Endothelial cell of umbilical vein (primary cell): ENCODE measurements around the gene PLD1. TPM values are rescaled to one million over a fixed set of nuclear protein-coding genes. Genes with fewer than 3 reads are reported as not detected.

Experiments used
- BruUV-seq: library from RNA; stranded (reverse); fragments of 400-500 nt; replicated peaks from 2 replicates; lab custom pipeline; 2021; lab: Mats Ljungman, UMichigan
- CTCF ChIA-PET: fragments of 300-600, 350-600 bp; sonication (Branson Sonifier 250); formaldehyde crosslinking; loops from one replicate; lab custom pipeline; 2021; ENCODE audit warnings: antibody characterized with exemption, inconsistent platforms; lab: Charles Lee
- POLR2A ChIA-PET: fragments of 300-600, 350-600 bp; sonication (Branson Sonifier 250); formaldehyde crosslinking; loops from one replicate; lab custom pipeline; 2021; ENCODE audit warnings: antibody characterized with exemption, inconsistent platforms; lab: Charles Lee
- DNase-seq: peaks from one replicate; pipeline ENCODE4 v3.0.0-alpha.2; 2011; ENCODE audit warnings: low read depth, low spot score
- FAIRE-seq: peaks from 2 replicates; lab custom pipeline; 2011; peaks lifted over from hg19 to GRCh38; lab: Jason Lieb, UNC
- H2AFZ ChIP-seq: 2 replicates; pipeline ENCODE4 v1.6.0; 2012; ENCODE audit warnings: low read depth, low read length, control low read depth, inconsistent platforms
- H3K27ac ChIP-seq: 2 replicates; pipeline ENCODE4 v1.5.1; 2011; ENCODE audit warnings: low read depth, mild to moderate bottlenecking, control low read depth, low read length, moderate library complexity; ENCODE audit not compliant: insufficient read depth
- H3K27me3 ChIP-seq, 2 experiments: 2 replicates each; pipeline versions ENCODE4 v1.6.0 to v1.6.1; 2011; ENCODE audit warnings: low read length in 2 of 2, mixed read lengths in 1 of 2; ENCODE audit not compliant: control insufficient read depth in 2 of 2, insufficient read depth in 2 of 2
- H3K36me3 ChIP-seq, 2 experiments: 2 replicates in 1 of 2; 3 replicates in 1 of 2; pipeline ENCODE4 v1.5.1; 2011; ENCODE audit warnings: low read length in 2 of 2, mild to moderate bottlenecking in 1 of 2, moderate library complexity in 1 of 2; ENCODE audit not compliant: control insufficient read depth in 2 of 2, insufficient read depth in 2 of 2; ENCODE audit errors: extremely low read depth in 1 of 2
- H3K4me1 ChIP-seq: 3 replicates; pipeline ENCODE4 v1.5.1; 2011; ENCODE audit warnings: mild to moderate bottlenecking, low read length; ENCODE audit not compliant: control insufficient read depth, insufficient read depth; ENCODE audit errors: extremely low read depth
- H3K4me2 ChIP-seq: 2 replicates; pipeline ENCODE4 v1.6.1; 2011; ENCODE audit warnings: low read length, control low read depth, mixed read lengths; ENCODE audit not compliant: insufficient read depth
- H3K4me3 ChIP-seq, 3 experiments: fragments of 200-600 bp in 1 of 3; sonication (generic), shearing (Covaris generic) in 1 of 3; replicated peaks in 1 of 3; 2 replicates each; pipeline ENCODE4 v1.5.1; 2011 to 2016; ENCODE audit warnings: control low read depth in 3 of 3, low read length in 3 of 3, mild to moderate bottlenecking in 2 of 3, inconsistent platforms in 1 of 3, low read depth in 1 of 3, moderate library complexity in 1 of 3; ENCODE audit not compliant: insufficient read depth in 1 of 3
- H3K79me2 ChIP-seq: 2 replicates; pipeline ENCODE4 v1.6.0; 2012; ENCODE audit warnings: low read length, inconsistent platforms; ENCODE audit not compliant: control insufficient read depth, insufficient read depth
- H3K9ac ChIP-seq: replicated peaks from 2 replicates; pipeline ENCODE3; 2011; ENCODE audit warnings: low read length, control low read depth; ENCODE audit not compliant: insufficient read depth; ENCODE audit errors: extremely low read depth
- H3K9me1 ChIP-seq: replicated peaks from 3 replicates; pipeline ENCODE4 v1.6.0; 2011; ENCODE audit warnings: mild to moderate bottlenecking, low read length; ENCODE audit not compliant: control insufficient read depth, insufficient read depth; ENCODE audit errors: extremely low read depth
- H3K9me3 ChIP-seq: replicated peaks from 2 replicates; pipeline ENCODE4 v1.5.1; 2012; ENCODE audit warnings: low read length, inconsistent platforms; ENCODE audit not compliant: control insufficient read depth, insufficient read depth
- H4K20me1 ChIP-seq: replicated peaks from 2 replicates; pipeline ENCODE3; 2011; ENCODE audit warnings: mild to moderate bottlenecking, low read length; ENCODE audit not compliant: control insufficient read depth, insufficient read depth; ENCODE audit errors: extremely low read depth
- CTCF ChIP-seq, 2 donors: IDR thresholded peaks; 1 replicate in 1 of 2; 2 replicates in 1 of 2; pipeline ENCODE4 v1.5.1; 2011; ENCODE audit warnings: low read length in 2 of 2, mild to moderate bottlenecking in 2 of 2, moderate library complexity in 2 of 2, control low read depth in 1 of 2, inconsistent platforms in 1 of 2, low read depth in 1 of 2; ENCODE audit not compliant: insufficient read depth in 1 of 2; ENCODE audit errors: extremely low read depth in 1 of 2
- EZH2 ChIP-seq: IDR thresholded peaks from 2 replicates; pipeline ENCODE4 v1.6.1; 2012; ENCODE audit warnings: borderline replicate concordance, low read depth, mild to moderate bottlenecking, moderate library complexity, low read length, inconsistent platforms; ENCODE audit not compliant: severe bottlenecking
- FOS ChIP-seq: IDR thresholded peaks from 2 replicates; pipeline ENCODE4 v1.6.1; 2011; ENCODE audit warnings: mild to moderate bottlenecking, low read length, moderate library complexity, borderline replicate concordance; ENCODE audit not compliant: insufficient read depth
- GATA2 ChIP-seq: IDR thresholded peaks from 2 replicates; pipeline ENCODE4 v1.7.0; 2011; ENCODE audit warnings: low read depth, mild to moderate bottlenecking, moderate library complexity, mixed read lengths, low read length; ENCODE audit not compliant: insufficient read length, insufficient read depth
- JUN ChIP-seq: IDR thresholded peaks from 2 replicates; pipeline ENCODE4 v1.6.1; 2011; ENCODE audit warnings: borderline replicate concordance, low read depth; ENCODE audit not compliant: insufficient read length, insufficient read depth
- MAX ChIP-seq: IDR thresholded peaks from 2 replicates; pipeline ENCODE4 v1.6.1; 2011; ENCODE audit not compliant: insufficient read depth, insufficient read length
- MYC ChIP-seq: IDR thresholded peaks from one replicate; pipeline ENCODE4 v1.6.1; 2011; ENCODE audit warnings: mild to moderate bottlenecking, low read depth, low read length
- POLR2A ChIP-seq: IDR thresholded peaks from 2 replicates; pipeline ENCODE4 v1.6.1; 2012; ENCODE audit warnings: low read depth, mild to moderate bottlenecking, control low read depth, low read length
- POLR2AphosphoS5 ChIP-seq: IDR thresholded peaks from 2 replicates; pipeline ENCODE4 v1.6.1; 2012; ENCODE audit warnings: low read depth, mild to moderate bottlenecking, control low read depth, low read length, moderate library complexity; ENCODE audit not compliant: insufficient read depth
- dilution Hi-C: fragments of 300-500 bp; cut with MboI; formaldehyde crosslinking; loops from one replicate; pipeline ENCODE4 v1.15.0; 2019; ENCODE audit warnings: low sequenced_read_pairs; ENCODE audit not compliant: extremely low pct_ligation_motif_present
- intact Hi-C: fragments of 100-400 bp; cut with micrococcal nuclease; formaldehyde crosslinking; loops from one replicate; pipeline ENCODE4 v1.10.0; 2022
- polyA plus RNA-seq, 4 experiments: library from polyadenylated mRNA; depleted of rRNA in 3 of 4; stranded (reverse) in 3 of 4; unstranded in 1 of 4; fragments of >200 nt; gene quantifications; 2 replicates each; pipeline versions ENCODE4 v1.2.1 to v1.2.3, GENCODE V29; 2011 to 2012; ENCODE audit warnings: missing spikeins in 1 of 4
- total RNA-seq: library from RNA; stranded (reverse); gene quantifications from 2 replicates; pipeline ENCODE4 v1.2.3, GENCODE V29; 2021

The PLD1 gene
- total and polyA plus RNA-seq, 2 donors (not counting 3 experiments of a cell fraction or from before 2014, with no cell fraction given) = 42.0 to 108 TPM

GRCh38 chr3:171696805-171697204, 113.5 kb downstream of the PLD1 start:
- Histone ChIP-seq H3K9me3 (no peaks in the 10 kb centered on the region), H3K9me1 (no peaks in the 10 kb centered on the region), H3K4me3 (no peak overlapping the region), H3K27me3 (no peaks in the 10 kb centered on the region), H3K79me2 (no peaks in the 10 kb centered on the region), H3K27ac (no peak overlapping the region), H2AFZ (no peak overlapping the region), H3K4me1 (no peaks in the 10 kb centered on the region), H4K20me1 (no peaks in the 10 kb centered on the region), H3K4me2 (no peak overlapping the region), H3K36me3 (peaks cover 2 to 4% of the 10 kb centered on the region in 2 experiments), H3K9ac (no peak overlapping the region)
- DNase-seq (no peak), FAIRE-seq (no peak)
- TF ChIP-seq POLR2AphosphoS5 = no peak
- TF ChIP-seq EZH2 = no peak
- TF ChIP-seq CTCF (IDR thresholded peaks at IDR 0.05; ENCODE audit: extremely low read depth in 1 of 2, insufficient read depth in 1 of 2, low read depth in 1 of 2, low read length in 2 of 2) = no peak
- no peak for TF ChIP-seq POLR2A
- TF ChIP-seq JUN = no peak
- CTCF ChIA-PET = interaction anchor here (0.9 to 1.8 kb wide), 3 partner anchors 11 to 137 kb away, joined by 3 to 7 read pairs (median 4); no protein-coding TSS in a partner anchor
- POLR2A ChIA-PET = no interaction called here
- intact Hi-C loops (no loop called here), dilution Hi-C loops (no loop called here)
- no TSS peak for BruUV-seq

GRCh38 chr3:171695426-171695825, 114.9 kb downstream of the PLD1 start:
- Histone ChIP-seq H3K79me2 (no peaks in the 10 kb centered on the region), H3K27ac (no peak overlapping the region), H3K4me3 (no peak overlapping the region), H3K9me3 (no peaks in the 10 kb centered on the region), H3K36me3 (peaks cover 4% of the 10 kb centered on the region in 2 experiments), H3K27me3 (no peaks in the 10 kb centered on the region), H3K9me1 (no peaks in the 10 kb centered on the region), H3K9ac (no peak overlapping the region), H2AFZ (no peak overlapping the region), H4K20me1 (no peaks in the 10 kb centered on the region), H3K4me2 (no peak overlapping the region), H3K4me1 (no peaks in the 10 kb centered on the region)
- DNase-seq (no peak), FAIRE-seq (no peak)
- intact Hi-C loops = no loop called here
- ChIA-PET POLR2A (no interaction called here), CTCF (interaction anchor here (0.6 to 1.5 kb wide), 2 partner anchors 9 to 152 kb away, joined by 3 read pairs; no protein-coding TSS in a partner anchor)
- dilution Hi-C loops = no loop called here
- no TSS peak for BruUV-seq
- TF ChIP-seq CTCF (IDR thresholded peaks at IDR 0.05; ENCODE audit: extremely low read depth in 1 of 2, insufficient read depth in 1 of 2, low read depth in 1 of 2, low read length in 2 of 2) (no peak), POLR2AphosphoS5 (no peak), GATA2 (no peak), MAX (no peak), MYC (no peak), FOS (no peak), JUN (no peak), POLR2A (no peak), EZH2 (no peak)
